ENCODE data around the gene MYEOV.

Gene MYEOV

DNA sequence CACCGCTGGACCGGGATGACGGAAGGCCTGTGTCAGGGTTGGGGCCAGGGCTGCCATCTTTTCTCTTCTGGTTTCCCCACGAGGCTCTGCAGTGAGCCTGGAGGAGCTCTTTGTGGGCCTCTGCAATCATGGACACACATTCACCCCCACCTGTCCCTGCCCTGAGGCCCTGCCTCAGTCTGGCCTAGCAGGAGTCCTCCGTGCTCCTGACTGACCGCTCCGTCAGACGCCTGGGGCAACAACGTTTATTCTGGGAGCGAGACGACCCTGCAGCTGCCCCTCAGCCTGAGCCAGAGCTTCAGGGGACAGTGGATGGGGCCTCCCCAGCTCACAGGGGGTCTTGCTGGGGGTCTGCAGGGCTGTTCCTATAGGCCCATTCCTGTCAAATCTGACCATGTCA, 8.2 kb upstream of the MYEOV start:
- no peak for DNase-seq (ENCODE audit: extremely low spot score, insufficient read length, low read depth)
- FAIRE-seq, result no peak

DNA sequence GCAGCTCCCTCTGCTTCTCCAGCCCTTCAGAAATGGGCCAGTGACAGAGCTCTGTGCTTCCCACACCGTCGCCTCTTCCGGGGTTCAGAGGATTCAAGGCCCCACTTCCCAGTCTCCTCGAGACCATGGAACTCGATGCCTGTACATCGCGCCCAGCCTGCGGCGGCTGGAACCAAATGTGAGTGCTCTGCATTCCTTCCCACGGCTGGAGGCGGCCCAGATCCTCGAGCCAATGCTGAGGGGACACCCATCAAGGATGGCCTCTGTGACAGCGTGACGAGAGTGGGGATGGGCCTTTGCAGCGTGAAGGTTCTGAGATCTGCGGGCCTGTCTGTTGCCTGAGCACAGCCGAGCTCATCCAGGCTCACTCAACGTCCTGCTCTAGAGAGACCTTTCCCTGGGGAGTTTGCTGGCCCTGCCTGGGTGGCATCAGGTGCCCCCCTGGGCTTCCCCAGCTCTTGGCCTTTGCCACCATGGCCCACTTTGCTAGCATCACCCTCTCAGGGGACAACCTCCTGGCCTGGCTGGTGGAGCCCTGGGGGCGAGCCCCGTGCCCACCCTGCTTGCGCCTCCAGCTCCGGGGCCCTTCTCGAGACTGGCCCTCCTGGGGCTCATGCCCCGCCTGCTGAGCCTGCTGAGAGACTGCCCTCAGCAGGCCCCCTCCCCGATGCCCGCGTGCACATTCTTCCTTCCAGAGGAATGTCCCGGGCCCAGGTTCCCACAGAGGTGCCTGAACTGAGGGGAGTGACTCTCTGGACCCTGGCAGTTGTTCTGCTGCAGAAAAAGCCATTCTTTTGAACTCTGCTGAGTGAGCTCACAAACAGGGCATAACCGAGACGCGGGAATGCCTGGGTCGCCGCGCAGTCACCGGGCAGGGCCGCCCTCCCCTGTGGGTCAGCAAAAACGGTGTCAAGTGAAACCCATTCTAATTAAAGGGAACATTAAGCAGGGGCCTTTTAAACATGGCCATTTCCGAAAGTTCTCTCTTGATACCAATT, 7.3 kb upstream of the MYEOV start:
- no peak for DNase-seq (ENCODE audit: extremely low spot score, insufficient read length, low read depth)
- no peak for FAIRE-seq

- FAIRE-seq (no peak), DNase-seq (ENCODE audit: extremely low spot score, insufficient read length, low read depth) (no peak)
These were observed 5.7 kb upstream of the MYEOV start for GRCh38 chr11:69287968-69288882.

- FAIRE-seq (no peak), DNase-seq (ENCODE audit: extremely low spot score, insufficient read length, low read depth) (no peak)
These were observed 5.1 kb upstream of the MYEOV start for GRCh38 chr11:69288883-69289242.

DNA sequence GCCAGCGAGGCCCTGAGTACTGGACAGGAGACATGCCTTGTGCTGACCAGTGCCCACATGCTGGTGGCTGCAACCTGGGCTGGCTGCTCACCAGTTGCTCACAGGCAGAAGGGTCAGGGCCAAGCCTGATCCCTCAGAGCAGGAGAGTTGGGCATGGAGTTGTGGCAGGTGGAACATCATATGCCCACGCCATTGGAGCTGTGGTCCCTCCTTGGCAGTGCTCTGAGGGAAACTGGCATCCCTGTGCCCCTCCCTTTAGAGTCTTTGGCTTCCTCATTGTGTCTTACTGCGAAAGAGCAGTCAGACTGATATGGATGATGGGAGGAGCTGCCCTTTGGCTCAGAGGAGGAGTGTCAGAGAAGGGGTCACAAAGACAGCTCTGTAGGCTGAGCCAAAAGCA, 3.1 kb upstream of the MYEOV start:
- DNase-seq (ENCODE audit: extremely low spot score, insufficient read length, low read depth), result no peak
- no peak for FAIRE-seq

GRCh38 chr11:69291459-69292110, 2.4 kb upstream of the MYEOV start:
- FAIRE-seq (no peak), DNase-seq (ENCODE audit: extremely low spot score, insufficient read length, low read depth) (no peak)

DNA sequence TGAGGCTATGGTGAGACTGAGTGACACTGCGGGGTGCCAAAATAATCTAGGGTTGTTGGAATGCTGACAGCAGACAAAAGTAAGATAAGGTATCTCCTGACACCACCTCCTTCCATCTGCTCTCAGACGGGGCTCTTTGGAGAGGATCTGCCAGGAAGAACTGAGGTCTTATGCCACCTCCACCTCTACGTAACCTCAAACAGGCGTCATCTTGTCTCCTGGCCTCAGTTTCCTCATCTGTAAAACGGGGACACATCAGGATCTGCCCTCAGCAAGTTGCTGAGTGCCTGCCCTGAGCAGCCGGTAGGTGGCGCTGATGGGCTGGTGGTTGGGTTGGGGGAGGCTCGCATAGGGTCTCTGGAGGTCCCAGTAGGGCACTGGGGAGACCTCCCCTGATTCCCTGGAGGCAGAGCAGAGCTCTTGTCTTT, 1.7 kb upstream of the MYEOV start:
- DNase-seq (ENCODE audit: extremely low spot score, insufficient read length, low read depth), result no peak

GRCh38 chr11:69293087-69293486, 868 bp upstream of the MYEOV start:
- no peak for DNase-seq (ENCODE audit: extremely low spot score, insufficient read length, low read depth)
- no peak for FAIRE-seq

More for the DNA sequence above, 1.7 kb upstream of the MYEOV start:
- no peak for FAIRE-seq

DNA sequence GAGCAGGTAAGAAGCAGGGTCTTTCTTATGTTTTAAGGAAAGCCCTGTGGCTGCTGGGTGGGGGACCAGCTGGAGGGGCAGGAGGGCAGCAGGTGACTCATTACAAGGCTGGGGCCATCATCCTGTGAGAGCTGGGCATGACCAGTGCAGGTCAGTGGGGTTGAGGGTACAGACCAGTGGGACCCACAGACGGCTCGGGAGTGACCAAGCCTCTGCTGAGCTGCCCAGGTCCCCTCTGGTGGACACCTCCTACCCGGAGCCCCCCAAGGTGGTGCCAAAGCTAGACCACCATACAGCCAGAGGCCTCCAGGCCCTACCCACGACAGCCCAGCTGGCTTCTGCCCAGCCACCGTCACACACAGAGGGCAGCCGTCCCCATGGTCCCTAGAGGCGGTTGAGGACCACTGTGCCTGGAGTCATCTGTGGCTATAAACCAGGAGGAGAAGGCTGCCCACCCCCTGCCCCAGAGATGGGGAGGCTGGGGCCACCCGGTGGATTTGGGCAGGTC, 670 bp downstream of the MYEOV start:
- DNase-seq (ENCODE audit: extremely low spot score, insufficient read length, low read depth) (no peak), FAIRE-seq (no peak)

DNA sequence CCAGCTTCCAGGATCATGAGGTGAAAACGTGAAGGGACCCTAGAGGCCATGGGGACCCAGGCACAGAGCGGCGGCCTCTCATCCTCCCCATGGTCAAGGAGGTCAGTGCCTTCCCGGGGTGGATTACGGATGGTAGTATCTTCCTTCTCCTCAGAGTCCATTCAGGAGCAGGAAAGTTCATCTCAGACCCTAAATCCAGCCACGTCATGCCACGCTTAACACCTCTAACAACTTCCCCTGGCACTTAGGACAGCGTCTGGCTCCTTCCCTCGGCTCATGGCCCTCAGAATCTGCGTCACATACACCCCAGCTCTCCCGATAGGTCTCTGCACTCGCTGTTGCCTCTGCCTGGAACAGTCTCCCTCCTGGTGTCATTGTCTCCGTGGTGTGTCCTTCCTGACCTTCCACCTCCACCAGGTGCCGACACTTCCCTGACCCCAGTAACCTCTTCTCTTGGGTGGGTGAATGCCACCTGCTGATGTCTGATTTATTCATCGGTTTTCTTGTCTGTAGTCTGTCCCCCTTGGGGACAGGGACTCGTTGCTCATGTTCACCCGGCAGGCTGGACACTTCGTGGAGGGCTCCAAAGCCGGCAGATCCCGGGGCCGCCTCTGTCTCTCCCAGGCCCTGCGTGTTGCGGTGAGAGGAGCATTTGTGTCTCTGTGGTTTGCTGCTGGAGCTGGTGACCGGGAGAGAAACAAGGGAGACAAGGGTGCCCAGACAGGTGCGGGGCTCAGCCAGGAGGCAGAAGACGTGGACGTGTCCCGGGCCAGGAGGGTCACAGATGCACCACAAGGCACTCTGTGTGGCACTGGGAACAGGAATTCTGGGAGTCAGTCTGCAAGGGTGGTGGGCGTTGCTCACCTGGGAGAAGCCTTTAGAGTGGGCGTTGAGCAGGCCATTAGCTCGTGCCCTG, 1.4 kb downstream of the MYEOV start:
- no peak for DNase-seq (ENCODE audit: extremely low spot score, insufficient read length, low read depth)
- no peak for FAIRE-seq

GRCh38 chr11:69295995-69296889, 2.3 kb downstream of the MYEOV start:
- DNase-seq (ENCODE audit: extremely low spot score, insufficient read length, low read depth) (no peak), FAIRE-seq (no peak)

- FAIRE-seq (peak; percentile 85), DNase-seq (ENCODE audit: extremely low spot score, insufficient read length, low read depth) (peak; percentile 75)
These were observed 3.2 kb downstream of the MYEOV start for GRCh38 chr11:69296890-69297786.

GRCh38 chr11:69297787-69298266, 3.9 kb downstream of the MYEOV start:
- FAIRE-seq (no peak), DNase-seq (ENCODE audit: extremely low spot score, insufficient read length, low read depth) (no peak)

DNA sequence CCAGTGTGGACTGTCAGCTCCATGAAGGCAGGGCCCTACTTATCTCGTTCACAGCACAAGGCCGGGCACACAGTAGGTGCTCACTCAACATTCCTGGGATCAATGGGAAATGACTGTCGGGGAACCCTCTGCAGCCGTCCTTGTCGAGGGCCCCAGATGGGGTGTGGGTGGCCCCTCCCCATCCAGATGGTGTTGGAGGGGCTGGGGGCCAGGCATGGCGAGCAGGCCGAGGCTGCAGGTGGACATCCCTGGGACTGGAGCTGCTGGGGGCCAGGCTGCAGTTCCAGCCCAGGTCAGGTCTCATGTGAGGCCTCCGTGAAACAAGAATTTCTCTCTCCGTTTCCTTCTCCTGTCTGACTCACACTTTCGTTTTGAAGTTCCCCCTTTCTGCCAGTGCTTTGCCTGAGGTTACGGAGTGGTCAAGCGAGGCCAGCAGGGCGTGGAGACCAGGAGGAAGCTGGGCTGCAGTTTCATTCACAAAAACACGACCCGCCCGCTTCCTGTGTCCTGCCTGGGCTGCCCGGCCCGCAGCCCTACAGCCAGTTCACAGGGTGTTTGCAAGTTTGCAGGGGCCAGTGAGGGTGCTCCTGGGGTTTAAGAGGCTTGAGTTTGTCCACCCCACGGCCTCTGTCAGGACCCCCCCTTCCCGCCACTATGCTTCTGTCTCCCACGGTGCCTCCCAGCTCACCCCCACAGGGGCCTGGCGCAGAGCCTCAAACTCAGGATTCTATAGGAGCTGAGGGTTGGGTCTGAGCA, 4.5 kb downstream of the MYEOV start:
- DNase-seq (ENCODE audit: extremely low spot score, insufficient read length, low read depth) (peak; percentile 77), FAIRE-seq (peak; percentile 93)

DNA sequence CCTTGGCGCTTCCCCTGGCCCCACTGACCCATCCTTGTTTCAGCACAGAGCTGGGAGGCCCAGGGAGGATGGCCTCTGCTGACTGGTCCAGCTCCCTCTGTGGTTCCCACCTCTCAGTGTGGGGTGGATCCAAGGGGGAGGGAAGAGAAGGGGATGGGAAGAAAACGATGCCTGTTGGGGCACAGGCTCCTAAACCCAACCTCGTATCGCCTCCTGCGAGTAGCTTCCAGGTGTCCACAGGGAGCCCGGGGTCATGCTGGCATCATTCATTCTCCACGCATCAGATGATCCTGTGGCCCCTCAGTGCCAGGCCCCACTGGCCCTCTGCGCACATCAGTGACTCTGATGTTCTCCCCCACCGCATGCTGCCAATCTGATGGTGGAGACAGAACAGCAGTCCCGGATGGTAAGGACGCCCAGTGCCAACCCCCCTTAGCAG, 5.1 kb downstream of the MYEOV start:
- no peak for FAIRE-seq
- DNase-seq (ENCODE audit: extremely low spot score, insufficient read length, low read depth), result no peak

DNA sequence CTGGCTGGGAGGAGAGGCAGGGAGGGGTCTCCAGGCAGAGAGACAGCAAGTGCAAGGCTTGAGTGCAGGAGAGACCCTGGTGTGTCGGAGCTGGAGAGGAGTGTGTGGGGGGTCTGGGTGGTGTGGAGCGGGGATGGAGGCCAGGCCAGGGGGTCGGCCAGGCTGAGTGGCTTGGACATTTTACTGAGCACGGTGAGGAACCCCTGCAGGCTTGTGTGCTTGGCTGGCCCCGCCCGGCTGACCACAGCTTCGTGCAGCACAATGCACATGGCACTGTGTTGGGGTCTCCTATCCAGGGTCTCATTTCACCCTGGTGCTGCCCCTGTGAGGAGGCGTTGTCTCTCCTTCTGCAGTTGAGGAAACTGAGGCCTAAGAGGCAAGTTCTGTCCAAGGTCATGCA, 5.6 kb downstream of the MYEOV start:
- no peak for FAIRE-seq

More for the DNA sequence above, 5.6 kb downstream of the MYEOV start:
- DNase-seq (ENCODE audit: extremely low spot score, insufficient read length, low read depth), result no peak
